Adipocyte (in vitro differentiated cells): ENCODE measurements around the gene DOK6.

Experiments
- DNase-seq: peaks from one replicate; pipeline ENCODE4 v3.0.0-alpha.2; 2015; ENCODE audit warnings: low read depth
- H3K27me3 ChIP-seq: replicated peaks from 2 replicates; pipeline ENCODE4 v1.7.0; 2013; ENCODE audit warnings: mild to moderate bottlenecking, low read length, moderate library complexity; ENCODE audit not compliant: control insufficient read depth, insufficient read depth
- H3K36me3 ChIP-seq: 2 replicates; pipeline ENCODE4 v1.7.0; 2013; ENCODE audit warnings: low read length, mild to moderate bottlenecking, moderate library complexity; ENCODE audit not compliant: control insufficient read depth, insufficient read depth, severe bottlenecking
- H3K4me1 ChIP-seq: 2 replicates; pipeline ENCODE4 v1.7.0; 2013; ENCODE audit warnings: mild to moderate bottlenecking, low read length, moderate library complexity; ENCODE audit not compliant: control insufficient read depth, insufficient read depth
- H3K4me3 ChIP-seq: 2 replicates; pipeline ENCODE4 v1.7.0; 2013; ENCODE audit warnings: mild to moderate bottlenecking, low read length, moderate library complexity
- H3K9ac ChIP-seq: 2 replicates; pipeline ENCODE4 v1.7.0; 2013; ENCODE audit warnings: mild to moderate bottlenecking, low read length, moderate library complexity
- H3K9me3 ChIP-seq: 2 replicates; pipeline ENCODE4 v1.7.0; 2013; ENCODE audit warnings: mild to moderate bottlenecking, low read length, moderate library complexity; ENCODE audit not compliant: control insufficient read depth

The DOK6 gene

DNA sequence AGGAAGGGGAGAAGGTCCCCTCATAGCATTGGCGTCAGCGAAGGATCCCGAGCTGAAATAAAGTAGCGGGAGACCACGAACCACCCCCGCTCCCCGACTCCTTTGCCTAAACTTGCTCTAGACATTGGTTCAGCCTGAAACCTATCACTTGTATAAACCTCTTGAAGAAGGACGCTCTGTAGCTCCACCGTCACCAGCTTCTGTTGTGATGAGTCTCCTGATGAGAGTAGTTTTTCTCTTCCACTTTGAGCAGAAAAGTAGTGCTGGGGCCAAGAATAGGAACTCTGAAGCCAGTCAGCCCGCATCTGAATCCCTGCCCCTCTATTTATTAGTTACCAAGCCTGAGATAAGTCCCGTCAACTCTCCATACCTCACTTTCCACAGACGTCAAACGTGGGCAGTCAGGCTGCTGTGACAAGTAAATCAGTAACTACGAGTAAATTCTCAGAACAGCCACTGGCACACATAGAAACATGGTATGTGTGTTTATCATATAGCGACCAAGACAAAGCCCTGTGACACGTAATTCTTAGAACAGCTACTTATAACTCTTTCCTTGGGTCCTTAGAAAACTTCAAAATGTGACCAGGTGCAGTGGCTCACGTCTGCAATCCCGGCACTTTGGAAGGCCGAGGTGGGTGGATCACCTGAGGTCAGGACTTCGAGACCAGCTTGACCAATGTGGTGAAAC is 485.3 kb downstream of the DOK6 start:
- no peaks in the 10 kb centered on the region for H3K27me3 ChIP-seq
- no peak for DNase-seq
- no peaks in the 10 kb centered on the region for H3K36me3 ChIP-seq

DNA sequence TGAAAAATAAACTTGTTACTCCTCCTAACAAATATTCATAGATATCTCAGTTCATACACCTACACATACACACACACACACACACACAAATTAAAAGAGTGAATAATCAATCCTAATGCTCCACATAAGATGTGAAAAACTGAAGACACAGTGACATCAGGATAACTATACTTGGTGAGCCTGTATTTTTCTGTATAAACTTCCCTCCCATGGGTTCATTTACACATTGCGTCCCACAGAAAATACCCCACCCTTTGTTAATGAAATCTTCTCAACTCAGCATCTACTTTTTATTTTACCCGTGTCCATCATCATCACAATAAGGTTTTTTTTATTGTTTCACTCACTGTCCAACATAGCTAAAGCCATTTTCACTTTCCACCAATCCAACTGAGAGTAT is 486.6 kb downstream of the DOK6 start:
- Histone ChIP-seq H3K4me3 (no peak overlapping the region), H3K9me3 (no peaks in the 10 kb centered on the region), H3K9ac (no peak overlapping the region), H3K4me1 (peaks cover 7% of the 10 kb centered on the region), H3K27me3 (no peaks in the 10 kb centered on the region), H3K36me3 (no peaks in the 10 kb centered on the region)
- DNase-seq: no peak

More for the DNA sequence above, 485.3 kb downstream of the DOK6 start:
- Histone ChIP-seq H3K4me3 (no peak overlapping the region), H3K4me1 (peaks cover 7% of the 10 kb centered on the region), H3K9me3 (no peaks in the 10 kb centered on the region), H3K9ac (no peak overlapping the region)

DNA sequence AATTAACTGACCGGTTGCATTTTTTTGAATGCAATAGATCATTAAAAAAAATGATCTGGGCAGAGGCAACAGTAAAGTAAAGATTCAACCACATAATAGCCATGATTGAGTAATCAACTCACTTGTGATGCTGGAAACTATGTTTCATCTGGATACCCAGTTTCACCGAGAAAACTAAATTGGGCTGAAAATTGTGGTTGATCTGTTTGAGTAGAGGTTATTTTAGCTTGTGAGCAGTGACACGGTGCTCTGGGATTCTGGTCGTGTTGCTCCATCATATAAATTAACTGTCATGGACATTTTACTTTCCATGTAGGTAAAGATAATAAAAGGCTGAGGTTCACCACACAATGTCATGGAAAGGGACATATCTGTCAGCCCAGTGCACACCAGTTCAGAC is 488.3 kb downstream of the DOK6 start:
- Histone ChIP-seq H3K36me3 (no peaks in the 10 kb centered on the region), H3K9me3 (no peaks in the 10 kb centered on the region), H3K4me1 (no peaks in the 10 kb centered on the region), H3K9ac (no peak overlapping the region), H3K27me3 (no peaks in the 10 kb centered on the region), H3K4me3 (no peak overlapping the region)
- DNase-seq: no peak

DNA sequence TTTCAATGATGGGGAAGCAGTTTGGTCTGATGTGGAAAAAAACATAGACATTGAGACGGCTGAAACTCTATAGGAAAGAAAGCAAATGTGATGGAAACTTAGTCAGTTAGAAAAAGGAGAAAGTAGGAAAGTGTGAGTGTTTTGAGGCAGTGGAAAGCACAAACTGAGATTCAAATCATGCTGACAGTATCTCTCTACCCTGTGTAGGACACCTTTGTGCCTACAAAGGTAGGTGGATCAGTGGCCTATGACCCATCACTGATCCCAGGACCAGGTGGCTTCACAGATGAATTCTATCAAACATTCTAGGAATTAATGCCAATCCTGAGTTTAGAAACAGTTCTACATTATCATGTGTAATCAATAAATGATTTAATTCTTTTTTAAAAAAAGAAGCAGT is 489.9 kb downstream of the DOK6 start:
- H3K9ac ChIP-seq: no peak overlapping the region
- H3K27me3 ChIP-seq: no peaks in the 10 kb centered on the region
- H3K36me3 ChIP-seq: no peaks in the 10 kb centered on the region
- no peaks in the 10 kb centered on the region for H3K4me1 ChIP-seq
- no peaks in the 10 kb centered on the region for H3K9me3 ChIP-seq
- DNase-seq: no peak
- H3K4me3 ChIP-seq: no peak overlapping the region

DNA sequence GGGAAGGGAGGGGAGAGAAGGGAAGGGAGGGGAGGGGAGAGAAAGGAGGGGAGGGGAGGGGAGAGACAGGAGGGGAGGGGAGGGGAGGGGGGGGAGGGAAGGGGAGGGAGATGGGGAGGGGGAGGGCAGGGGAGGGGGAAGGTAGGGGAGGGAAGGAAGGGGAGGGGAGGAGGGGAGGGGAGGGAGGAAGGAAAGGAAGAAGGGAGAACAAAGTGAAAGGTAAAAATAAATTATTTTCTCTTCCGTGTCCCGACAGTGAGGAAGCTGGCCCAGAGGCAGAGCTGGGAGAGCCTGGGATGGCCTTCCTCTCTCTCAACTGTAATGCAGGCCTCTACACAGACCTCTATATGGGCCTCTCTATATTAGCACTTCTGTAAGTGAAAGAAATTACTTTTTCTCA is 493.8 kb downstream of the DOK6 start:
- Histone ChIP-seq H3K4me1 (no peaks in the 10 kb centered on the region), H3K9ac (no peak overlapping the region), H3K36me3 (no peaks in the 10 kb centered on the region), H3K9me3 (no peaks in the 10 kb centered on the region), H3K27me3 (no peaks in the 10 kb centered on the region), H3K4me3 (no peak overlapping the region)
- no peak for DNase-seq

DNA sequence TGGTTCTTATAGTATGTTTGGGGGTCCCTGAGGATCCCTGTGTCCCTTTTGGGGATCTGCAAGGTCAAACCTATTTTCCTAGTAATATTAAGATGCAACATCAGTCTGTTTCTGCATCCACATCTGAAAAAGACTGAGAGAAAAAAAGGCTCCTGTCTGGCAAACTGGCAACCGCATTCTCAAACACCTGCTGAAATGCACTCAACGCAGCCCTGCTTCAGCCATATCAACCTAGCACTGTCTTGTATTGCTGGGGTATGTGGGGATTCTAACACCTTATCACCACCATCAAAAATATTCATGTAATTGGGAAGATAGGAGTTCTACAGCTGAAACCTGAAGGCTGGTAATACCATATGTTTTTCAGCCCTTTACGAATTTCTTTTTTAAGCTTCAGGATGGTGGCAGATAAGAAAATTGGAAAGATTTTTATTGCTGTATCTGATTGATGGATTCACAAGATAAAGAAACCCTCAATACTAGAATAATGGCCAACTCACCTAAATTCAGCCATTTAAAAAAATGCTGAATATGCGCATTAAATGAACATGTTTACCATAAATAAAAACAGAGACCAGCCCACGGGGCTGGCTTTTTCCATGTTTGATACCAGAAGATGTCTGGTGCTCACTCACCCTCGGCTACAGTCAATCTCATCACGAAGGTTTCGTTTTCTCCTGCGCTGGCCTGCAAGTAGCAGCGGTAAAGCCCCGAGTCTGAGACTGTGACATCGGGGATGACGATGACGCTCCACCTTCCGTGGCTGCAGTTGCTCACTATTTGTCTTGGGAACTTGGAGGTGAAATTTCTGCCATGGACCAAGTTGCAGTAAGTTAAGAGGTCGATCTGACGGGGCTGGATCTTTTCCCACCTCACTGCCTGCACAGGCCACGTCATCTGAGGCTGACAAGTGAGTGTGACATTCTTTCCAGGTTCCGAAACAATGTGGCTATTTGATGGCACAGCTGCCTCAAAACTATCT is 494.7 kb downstream of the DOK6 start:
- Histone ChIP-seq H3K9me3 (no peaks in the 10 kb centered on the region), H3K4me3 (no peak overlapping the region), H3K36me3 (no peaks in the 10 kb centered on the region), H3K4me1 (no peaks in the 10 kb centered on the region), H3K27me3 (no peaks in the 10 kb centered on the region), H3K9ac (no peak overlapping the region)
- no peak for DNase-seq

DNA sequence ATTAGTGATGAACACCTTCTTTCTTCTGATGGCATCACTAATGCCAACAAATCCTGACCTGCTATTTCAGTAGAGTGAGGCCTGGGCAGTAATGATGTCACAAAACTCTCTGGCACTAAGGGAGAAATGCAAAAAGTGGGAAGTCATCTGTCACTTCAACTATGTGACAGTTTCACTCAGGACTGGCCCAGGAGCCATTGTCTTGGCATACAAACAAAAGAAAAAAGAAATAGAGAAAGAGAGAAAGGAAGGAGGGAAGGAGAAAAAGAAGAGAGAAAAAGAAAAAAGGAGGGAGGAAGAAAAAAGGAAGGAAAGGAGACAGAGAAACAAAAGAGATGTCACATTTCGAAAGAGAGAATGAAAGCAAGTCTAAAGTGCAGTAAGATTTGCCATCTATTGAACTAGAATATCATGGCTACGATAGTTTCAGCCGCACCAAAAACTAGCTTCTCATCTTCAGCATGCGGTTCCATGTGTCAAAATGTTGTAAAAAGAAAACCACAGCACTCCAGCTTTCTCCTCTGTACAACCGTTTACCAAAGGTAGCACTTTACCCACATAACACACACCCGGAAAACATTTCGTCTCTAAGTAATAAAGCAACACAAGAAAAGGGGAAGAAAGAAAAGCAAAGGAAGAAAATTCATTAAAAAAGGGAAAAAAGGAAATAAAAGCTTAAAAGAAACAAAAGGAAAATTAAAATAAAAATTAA is 496.9 kb downstream of the DOK6 start:
- Histone ChIP-seq H3K36me3 (no peaks in the 10 kb centered on the region), H3K9ac (no peak overlapping the region), H3K9me3 (no peaks in the 10 kb centered on the region), H3K4me3 (no peak overlapping the region), H3K4me1 (no peaks in the 10 kb centered on the region), H3K27me3 (no peaks in the 10 kb centered on the region)
- no peak for DNase-seq

DNA sequence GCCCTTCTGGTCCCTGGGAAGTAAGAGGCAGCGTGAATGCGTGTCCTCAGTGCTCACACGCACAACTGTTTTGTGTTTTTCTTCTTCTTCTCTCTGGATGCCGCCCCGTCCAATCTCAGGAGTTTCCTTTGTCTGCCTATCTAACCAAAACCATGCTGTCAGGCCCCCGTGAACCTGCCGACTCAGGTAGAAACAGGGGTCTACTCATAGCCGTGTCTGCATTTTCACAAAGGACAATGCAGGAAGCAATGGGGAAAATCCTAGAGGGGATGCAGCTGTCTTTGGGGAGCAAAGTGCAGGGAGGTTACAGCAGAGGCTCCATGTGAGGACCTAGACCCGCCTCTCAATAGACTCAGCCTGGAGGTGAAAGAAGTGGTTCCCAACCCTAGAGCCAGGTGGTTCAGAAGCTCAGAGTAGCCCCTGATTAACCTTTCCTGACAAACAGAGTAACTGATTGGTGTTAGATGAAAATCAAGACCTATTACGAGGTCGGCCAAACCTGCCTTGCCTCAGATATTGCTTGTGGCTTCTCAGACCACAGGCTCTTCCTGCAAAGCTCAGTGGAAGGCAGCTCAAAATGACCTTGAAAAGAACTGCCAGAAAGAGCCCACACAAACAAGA is 497.7 kb downstream of the DOK6 start:
- H3K4me3 ChIP-seq: no peak overlapping the region
- no peaks in the 10 kb centered on the region for H3K27me3 ChIP-seq
- no peaks in the 10 kb centered on the region for H3K4me1 ChIP-seq
- no peak overlapping the region for H3K9ac ChIP-seq
- H3K9me3 ChIP-seq: no peaks in the 10 kb centered on the region
- no peaks in the 10 kb centered on the region for H3K36me3 ChIP-seq
- no peak for DNase-seq
